Transverse colon (tissue), 3 donors: ENCODE measurements around the gene RTTN.

Experiments
- EP300 ChIP-seq: sonication (generic); formaldehyde crosslinking; IDR thresholded peaks from one replicate; pipeline ENCODE4 v1.6.1; 2017; ENCODE audit warnings: antibody characterized with exemption, low read depth
- POLR2A ChIP-seq: fragments of 450-650 bp; IDR thresholded peaks from one replicate; pipeline ENCODE4 v1.6.1; 2016; ENCODE audit warnings: antibody characterized with exemption, mild to moderate bottlenecking, moderate library complexity
- TF ChIP-seq, protein P1 (sequence below), 5 experiments: fragments of 200-600 bp in 3 of 5; fragments of 450-650 bp in 2 of 5; sonication (generic) in 3 of 5; IDR thresholded peaks; 1 replicate in 2 of 5; 2 replicates in 3 of 5; pipeline ENCODE4 v1.5.1; 2016 to 2017; ENCODE audit warnings: antibody characterized with exemption in 5 of 5, inconsistent platforms in 3 of 5, mild to moderate bottlenecking in 2 of 5, moderate library complexity in 1 of 5

DNA sequence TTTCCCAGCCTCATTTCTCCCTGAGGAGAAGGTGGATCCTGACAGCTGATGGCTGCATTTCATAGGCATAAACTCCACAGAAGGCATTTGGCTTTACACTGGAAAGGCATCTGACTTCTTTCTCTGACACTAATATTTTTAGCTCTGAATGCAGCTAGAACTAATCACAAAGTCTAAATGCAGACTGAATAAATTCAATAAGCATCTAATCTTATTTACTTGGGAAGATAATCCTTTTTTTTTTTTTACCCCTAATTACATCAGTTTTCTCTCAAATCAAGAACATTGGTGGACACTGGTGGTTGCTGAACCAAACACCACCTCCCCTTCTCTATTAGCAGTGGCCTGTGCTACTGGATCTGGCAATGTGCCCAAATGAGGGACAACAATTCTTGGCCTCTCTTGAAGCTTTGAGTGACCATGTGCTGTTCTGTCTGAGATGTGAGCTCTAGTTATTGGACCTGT, 206.9 kb downstream of the RTTN start:
- no peak for TF ChIP-seq EP300
- TF ChIP-seq, protein P1, sequence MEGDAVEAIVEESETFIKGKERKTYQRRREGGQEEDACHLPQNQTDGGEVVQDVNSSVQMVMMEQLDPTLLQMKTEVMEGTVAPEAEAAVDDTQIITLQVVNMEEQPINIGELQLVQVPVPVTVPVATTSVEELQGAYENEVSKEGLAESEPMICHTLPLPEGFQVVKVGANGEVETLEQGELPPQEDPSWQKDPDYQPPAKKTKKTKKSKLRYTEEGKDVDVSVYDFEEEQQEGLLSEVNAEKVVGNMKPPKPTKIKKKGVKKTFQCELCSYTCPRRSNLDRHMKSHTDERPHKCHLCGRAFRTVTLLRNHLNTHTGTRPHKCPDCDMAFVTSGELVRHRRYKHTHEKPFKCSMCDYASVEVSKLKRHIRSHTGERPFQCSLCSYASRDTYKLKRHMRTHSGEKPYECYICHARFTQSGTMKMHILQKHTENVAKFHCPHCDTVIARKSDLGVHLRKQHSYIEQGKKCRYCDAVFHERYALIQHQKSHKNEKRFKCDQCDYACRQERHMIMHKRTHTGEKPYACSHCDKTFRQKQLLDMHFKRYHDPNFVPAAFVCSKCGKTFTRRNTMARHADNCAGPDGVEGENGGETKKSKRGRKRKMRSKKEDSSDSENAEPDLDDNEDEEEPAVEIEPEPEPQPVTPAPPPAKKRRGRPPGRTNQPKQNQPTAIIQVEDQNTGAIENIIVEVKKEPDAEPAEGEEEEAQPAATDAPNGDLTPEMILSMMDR (IDR thresholded peaks at IDR 0.05): no peak
- TF ChIP-seq POLR2A: no peak
